Activated T-helper 17 cell treated with anti-CD3 and anti-CD28 coated beads, Interleukin-2, amount 50 U/mL, for 72 hours (primary cell): ENCODE measurements around the gene TFDP1. TPM values are rescaled to one million over a fixed set of nuclear protein-coding genes. Genes with fewer than 3 reads are reported as not detected.

Experiments used
- ATAC-seq: fragments of 150-1000 bp; cut with Tn5 transposase; replicated peaks from 2 replicates; pipeline ENCODE4 v1.10.0; 2021; ENCODE audit warnings: mild to moderate bottlenecking, moderate library complexity
- H3K27ac Mint-ChIP-seq: one replicate; pipeline ENCODE4 v1.8.0; 2022; ENCODE audit warnings: mixed read lengths
- H3K27me3 Mint-ChIP-seq: one replicate; pipeline ENCODE4 v1.8.0; 2022; ENCODE audit warnings: mixed read lengths
- H3K36me3 Mint-ChIP-seq: one replicate; pipeline ENCODE4 v1.8.0; 2022; ENCODE audit warnings: low read depth, mild to moderate bottlenecking, mixed read lengths
- H3K4me1 Mint-ChIP-seq: one replicate; pipeline ENCODE4 v1.8.0; 2022; ENCODE audit warnings: mixed read lengths
- H3K4me3 Mint-ChIP-seq: one replicate; pipeline ENCODE4 v1.8.0; 2022; ENCODE audit warnings: mild to moderate bottlenecking, mixed read lengths
- H3K9me3 Mint-ChIP-seq: one replicate; pipeline ENCODE4 v1.8.0; 2022; ENCODE audit warnings: mixed read lengths
- total RNA-seq, 2 donors: library from RNA; stranded (reverse); gene quantifications; one replicate each; pipeline ENCODE4 v1.2.3, GENCODE V29; 2022

TFDP1 gene
- total RNA-seq, 2 donors from 2014 or later, result 98.1 to 188 TPM

DNA sequence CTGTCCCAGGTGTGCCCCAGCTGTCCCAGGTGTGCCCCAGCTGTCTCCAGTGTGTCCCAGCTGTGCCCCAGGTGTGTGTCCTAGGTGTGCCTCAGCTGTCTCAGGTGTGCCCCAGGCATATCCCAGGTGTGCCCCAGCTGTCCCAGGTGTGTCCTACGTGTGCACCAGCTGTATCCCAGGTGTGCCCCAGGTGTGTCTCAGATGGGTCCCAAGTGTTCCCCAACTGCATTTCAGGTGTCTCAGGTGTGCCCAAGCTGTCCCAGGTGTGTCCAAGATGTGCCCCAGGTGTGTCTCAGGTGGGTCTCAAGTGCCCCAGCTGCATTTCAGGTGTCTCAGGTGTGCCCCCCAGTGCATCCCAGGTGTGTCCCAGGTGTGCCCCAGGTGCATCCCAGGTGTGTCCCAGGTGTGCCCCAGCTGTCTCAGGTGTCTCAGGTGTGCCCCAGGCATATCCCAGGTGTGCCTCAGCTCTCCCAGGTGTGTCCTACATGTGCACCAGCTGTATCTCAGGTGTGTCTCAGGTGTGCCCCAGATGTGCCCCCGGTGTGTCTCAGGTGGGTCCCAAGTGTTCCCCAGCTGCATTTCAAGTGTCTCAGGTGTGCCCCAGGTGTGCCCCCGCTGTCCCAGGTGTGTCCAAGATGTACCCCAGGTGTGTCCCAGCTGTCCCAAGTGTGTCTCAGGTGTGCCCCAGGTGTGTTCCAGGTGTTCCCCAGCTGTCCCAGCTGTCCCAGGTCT is 81.2 kb downstream of the TFDP1 start:
- H3K4me1 Mint-ChIP-seq, result no peaks in the 10 kb centered on the region
- no peak overlapping the region for H3K4me3 Mint-ChIP-seq
- H3K9me3 Mint-ChIP-seq, result peaks cover 9% of the 10 kb centered on the region
- no peaks in the 10 kb centered on the region for H3K36me3 Mint-ChIP-seq
- no peak for ATAC-seq
- no peak overlapping the region for H3K27ac Mint-ChIP-seq
- no peaks in the 10 kb centered on the region for H3K27me3 Mint-ChIP-seq

DNA sequence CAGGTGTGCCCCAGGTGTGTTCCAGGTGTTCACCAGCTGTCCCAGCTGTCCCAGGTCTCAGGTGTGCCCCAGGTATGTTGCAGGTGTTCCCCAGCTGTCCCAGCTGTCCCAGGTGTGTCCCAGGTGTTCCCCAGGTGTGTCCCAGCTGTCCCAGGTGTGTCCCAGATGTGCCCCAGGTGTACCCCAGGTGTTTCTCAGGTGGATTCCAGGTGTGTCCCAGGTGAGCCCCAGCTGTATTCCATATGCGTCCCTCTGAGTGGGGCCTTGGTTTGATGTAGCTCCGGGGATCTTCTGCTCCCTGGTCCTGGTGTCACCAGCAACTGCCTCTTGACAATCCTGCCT is 81.7 kb downstream of the TFDP1 start:
- no peak overlapping the region for H3K27ac Mint-ChIP-seq
- H3K4me1 Mint-ChIP-seq, result no peaks in the 10 kb centered on the region
- no peaks in the 10 kb centered on the region for H3K27me3 Mint-ChIP-seq
- H3K36me3 Mint-ChIP-seq, result no peaks in the 10 kb centered on the region
- H3K4me3 Mint-ChIP-seq, result no peak overlapping the region
- H3K9me3 Mint-ChIP-seq, result peaks cover 4% of the 10 kb centered on the region
- ATAC-seq, result no peak

DNA sequence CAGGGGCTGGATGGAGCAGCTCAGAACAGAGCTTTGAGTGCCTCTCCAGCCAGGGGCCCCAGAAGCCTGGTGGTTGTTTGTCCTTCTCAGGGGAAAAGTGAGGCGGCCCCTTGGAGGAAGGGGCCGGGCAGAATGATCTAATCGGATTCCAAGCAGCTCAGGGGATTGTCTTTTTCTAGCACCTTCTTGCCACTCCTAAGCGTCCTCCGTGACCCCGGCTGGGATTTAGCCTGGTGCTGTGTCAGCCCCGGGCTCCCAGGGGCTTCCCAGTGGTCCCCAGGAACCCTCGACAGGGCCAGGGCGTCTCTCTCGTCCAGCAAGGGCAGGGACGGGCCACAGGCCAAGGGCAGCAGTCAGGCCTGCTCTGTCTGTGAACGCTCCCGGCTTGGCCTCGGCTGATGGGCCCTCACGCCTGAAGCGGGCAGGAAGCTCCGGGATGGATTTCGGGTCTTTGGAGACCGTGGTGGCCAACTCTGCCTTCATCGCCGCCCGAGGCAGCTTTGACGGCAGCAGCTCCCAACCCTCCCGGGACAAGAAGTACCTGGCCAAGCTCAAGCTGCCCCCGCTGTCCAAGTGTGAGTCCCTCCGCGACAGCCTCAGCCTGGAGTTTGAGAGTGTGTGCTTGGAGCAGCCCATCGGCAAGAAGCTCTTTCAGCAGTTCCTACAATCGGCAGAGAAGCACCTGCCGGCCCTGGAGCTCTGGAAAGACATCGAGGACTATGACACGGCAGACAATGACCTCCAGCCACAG is 82.6 kb downstream of the TFDP1 start, which contains the start of gene GRK1:
TSS of gene GRK1 (plus strand) at position 269 of the 751 bp plus-strand sequence. CDS start at position 437, 168 bp downstream.
- H3K9me3 Mint-ChIP-seq, result no peaks in the 10 kb centered on the region
- no peak within 1 kb of the TSS for H3K4me3 Mint-ChIP-seq
- H3K36me3 Mint-ChIP-seq, result no peaks in the 10 kb centered on the region
- H3K27ac Mint-ChIP-seq, result no peak within 1 kb of the TSS
- H3K4me1 Mint-ChIP-seq, result peaks cover 1% of the 10 kb centered on the region
- no peaks in the 10 kb centered on the region for H3K27me3 Mint-ChIP-seq
- ATAC-seq, result no peak

DNA sequence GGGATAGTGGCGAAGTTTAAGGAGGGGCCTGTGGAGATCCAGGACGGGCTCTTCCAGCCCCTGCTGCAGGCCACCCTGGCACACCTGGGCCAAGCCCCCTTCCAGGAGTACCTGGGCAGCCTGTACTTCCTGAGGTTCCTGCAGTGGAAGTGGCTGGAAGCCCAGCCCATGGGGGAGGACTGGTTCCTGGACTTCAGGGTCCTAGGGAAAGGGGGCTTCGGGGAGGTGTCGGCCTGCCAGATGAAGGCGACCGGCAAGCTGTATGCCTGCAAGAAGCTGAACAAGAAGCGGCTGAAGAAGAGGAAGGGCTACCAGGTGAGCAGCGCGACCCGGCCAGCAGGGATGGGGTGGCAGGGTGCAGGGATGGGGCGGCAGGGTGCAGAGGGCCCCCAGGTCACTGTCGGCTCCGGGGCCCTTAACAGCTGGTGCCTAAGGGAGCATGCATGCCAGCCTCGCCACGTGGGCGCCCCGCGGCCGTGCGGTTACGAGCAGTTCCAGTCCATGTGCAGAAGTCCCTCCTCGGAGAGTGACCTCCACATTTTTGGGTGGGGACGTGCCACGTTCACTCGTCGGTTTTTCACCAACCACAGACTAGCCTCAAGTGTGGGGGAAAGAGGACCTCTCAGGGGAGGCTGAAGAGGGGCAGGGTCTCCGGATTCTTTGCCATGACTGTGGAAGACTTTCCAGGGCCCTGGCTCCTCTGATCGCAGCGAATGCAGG is 83.4 kb downstream of the TFDP1 start:
- Mint-ChIP-seq H3K27ac (no peak overlapping the region), H3K4me3 (no peak overlapping the region), H3K36me3 (no peaks in the 10 kb centered on the region), H3K27me3 (no peaks in the 10 kb centered on the region), H3K9me3 (no peaks in the 10 kb centered on the region), H3K4me1 (peaks cover 6% of the 10 kb centered on the region)
- ATAC-seq, result no peak

DNA sequence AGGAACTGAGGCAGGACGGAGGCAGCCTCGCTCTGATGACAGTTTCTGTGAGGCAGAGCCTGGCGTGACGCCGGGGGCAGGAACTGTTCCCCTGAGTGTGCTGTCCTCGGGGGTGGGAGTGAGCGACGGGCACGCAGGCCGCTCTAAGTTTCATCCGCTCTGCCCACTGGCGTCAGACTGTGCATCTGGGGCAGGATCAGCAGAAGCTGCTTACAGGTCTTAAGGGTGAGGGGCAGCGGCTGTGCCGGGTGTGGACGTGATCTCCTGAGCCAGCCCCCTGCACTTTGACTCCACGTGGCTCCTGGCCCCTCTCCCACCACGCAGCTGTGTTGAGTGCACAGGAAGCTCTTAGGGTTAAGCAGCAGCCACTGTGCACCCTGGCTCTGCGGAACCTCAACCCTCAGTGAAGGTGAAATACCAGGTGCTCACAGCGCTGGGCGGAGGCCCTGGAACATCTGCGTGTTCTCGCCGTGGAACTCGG is 84.0 kb downstream of the TFDP1 start:
- no peaks in the 10 kb centered on the region for H3K9me3 Mint-ChIP-seq
- H3K4me1 Mint-ChIP-seq, result peaks cover 6% of the 10 kb centered on the region
- H3K27me3 Mint-ChIP-seq, result no peaks in the 10 kb centered on the region
- H3K36me3 Mint-ChIP-seq, result no peaks in the 10 kb centered on the region
- no peak for ATAC-seq
- no peak overlapping the region for H3K4me3 Mint-ChIP-seq
- no peak overlapping the region for H3K27ac Mint-ChIP-seq

DNA sequence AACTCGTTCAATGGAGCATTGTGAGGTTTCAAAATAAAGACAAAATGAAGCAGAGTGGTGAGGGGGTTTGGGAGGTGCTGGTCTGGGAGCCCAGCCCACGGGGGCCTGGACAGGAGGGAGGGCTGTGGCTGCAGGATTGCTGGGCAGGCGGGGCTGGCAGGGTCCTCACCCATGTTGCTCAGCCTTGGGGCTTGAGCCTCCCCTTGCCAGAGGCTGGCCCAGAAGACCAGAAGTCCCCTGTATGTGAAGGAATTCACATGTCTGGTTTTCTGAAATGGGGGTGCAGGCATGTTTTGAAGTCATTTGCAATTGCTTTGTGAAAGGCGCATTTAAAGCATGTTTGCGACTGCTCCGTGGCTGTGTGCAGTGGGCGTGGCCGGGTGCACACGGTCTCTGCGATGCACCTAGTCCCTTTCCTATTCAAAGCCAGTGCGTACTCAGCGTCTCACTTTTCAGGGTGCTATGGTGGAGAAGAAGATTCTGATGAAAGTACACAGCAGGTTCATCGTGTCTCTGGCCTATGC is 84.7 kb downstream of the TFDP1 start:
- Mint-ChIP-seq H3K36me3 (no peaks in the 10 kb centered on the region), H3K4me3 (no peak overlapping the region), H3K9me3 (no peaks in the 10 kb centered on the region), H3K27ac (no peak overlapping the region), H3K4me1 (peaks cover 6% of the 10 kb centered on the region), H3K27me3 (no peaks in the 10 kb centered on the region)
- no peak for ATAC-seq

DNA sequence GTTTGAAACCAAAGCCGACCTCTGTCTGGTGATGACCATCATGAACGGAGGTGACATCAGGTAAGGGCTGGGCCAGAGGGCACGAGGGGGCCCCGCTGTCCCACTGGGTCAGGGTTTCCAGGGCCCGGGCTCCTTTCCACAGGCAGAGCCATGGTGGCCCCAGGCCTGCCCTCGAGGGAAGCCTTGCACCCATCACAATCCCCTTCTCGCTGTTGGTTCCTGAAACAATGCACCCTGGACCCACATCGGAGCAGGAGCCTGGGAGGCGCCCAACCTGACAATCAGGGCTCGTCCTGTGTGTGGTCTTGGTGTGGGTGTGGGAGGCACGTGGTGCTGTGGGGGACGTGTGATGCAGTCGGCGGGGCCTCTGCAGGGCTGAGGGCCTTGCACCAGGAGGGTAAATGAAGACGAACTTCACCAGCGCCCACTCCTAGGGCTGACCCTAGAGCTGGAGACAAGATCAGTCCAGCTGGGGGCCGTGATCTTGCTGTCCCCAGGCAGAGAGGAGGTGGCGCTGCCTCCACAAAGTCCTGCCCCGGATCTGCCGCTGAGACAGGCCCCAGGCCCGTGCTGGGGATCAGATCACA is 85.3 kb downstream of the TFDP1 start:
- Mint-ChIP-seq H3K4me1 (peaks cover 6% of the 10 kb centered on the region), H3K36me3 (no peaks in the 10 kb centered on the region), H3K9me3 (no peaks in the 10 kb centered on the region), H3K27ac (no peak overlapping the region), H3K27me3 (no peaks in the 10 kb centered on the region), H3K4me3 (no peak overlapping the region)
- ATAC-seq, result no peak

DNA sequence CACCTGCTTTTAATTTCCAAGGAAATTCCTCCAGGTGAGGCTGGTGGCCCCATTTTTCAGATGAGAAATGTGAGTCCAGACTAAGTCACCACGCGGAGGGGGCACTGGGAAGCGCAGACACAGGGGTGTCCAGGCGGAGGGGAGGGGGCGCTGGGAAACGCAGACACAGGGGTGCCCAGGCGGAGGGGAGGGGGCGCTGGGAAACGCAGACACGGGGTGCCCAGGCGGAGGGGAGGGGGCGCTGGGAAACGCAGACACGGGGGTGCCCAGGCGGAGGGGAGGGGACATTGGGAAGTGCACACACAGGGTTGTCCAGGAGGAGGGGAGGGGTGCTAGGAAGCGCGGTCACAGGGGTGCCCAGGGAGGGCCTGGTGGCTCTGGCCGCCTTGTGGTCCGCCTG is 86.0 kb downstream of the TFDP1 start:
- Mint-ChIP-seq H3K4me3 (no peak overlapping the region), H3K27ac (no peak overlapping the region), H3K9me3 (no peaks in the 10 kb centered on the region), H3K36me3 (no peaks in the 10 kb centered on the region), H3K27me3 (no peaks in the 10 kb centered on the region), H3K4me1 (peaks cover 6% of the 10 kb centered on the region)
- ATAC-seq, result no peak

DNA sequence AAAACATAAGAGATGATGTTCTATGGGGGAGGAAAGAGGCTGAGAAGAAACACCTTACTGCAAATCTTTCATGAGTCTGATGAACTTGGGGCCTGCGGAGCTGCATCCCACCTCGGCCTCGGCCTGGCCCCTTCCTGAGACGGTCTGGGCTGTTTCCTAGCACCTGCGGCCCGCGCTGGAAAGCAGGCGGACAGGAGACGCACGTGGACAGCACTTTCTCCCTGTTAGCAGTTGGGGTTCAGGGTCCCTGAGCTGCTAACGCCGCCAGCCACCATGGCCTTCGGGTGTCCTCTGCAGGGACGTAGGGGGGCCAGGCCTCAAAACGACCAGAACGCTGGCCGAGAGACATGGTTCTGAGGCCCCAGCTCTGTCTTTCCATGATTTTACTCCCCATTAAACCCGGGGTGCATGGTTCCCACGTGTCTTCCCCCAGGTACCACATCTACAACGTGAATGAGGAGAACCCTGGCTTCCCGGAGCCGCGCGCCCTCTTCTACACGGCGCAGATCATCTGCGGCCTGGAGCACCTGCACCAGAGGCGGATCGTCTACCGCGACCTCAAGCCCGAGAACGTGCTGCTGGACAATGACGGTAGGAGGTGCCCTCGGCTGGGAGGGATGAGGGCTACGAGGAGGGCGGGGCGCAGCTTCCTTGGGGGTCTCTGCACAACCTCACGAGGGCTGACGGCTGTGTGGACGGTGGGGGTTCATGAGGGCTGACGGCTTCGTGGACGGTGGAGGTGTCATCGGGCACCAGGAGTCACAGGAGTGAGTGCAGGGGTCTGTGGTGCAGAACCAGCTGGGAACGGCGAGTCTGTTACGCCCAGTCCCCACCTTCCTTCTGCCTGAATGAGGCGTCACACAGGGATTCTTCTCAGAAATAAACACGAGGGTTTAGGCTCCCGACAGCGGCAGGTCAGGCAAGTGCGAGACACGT is 86.8 kb downstream of the TFDP1 start:
- no peaks in the 10 kb centered on the region for H3K9me3 Mint-ChIP-seq
- H3K27ac Mint-ChIP-seq, result no peak overlapping the region
- H3K4me3 Mint-ChIP-seq, result no peak overlapping the region
- ATAC-seq, result no peak
- no peaks in the 10 kb centered on the region for H3K36me3 Mint-ChIP-seq
- H3K27me3 Mint-ChIP-seq, result no peaks in the 10 kb centered on the region
- H3K4me1 Mint-ChIP-seq, result peaks cover 6% of the 10 kb centered on the region

DNA sequence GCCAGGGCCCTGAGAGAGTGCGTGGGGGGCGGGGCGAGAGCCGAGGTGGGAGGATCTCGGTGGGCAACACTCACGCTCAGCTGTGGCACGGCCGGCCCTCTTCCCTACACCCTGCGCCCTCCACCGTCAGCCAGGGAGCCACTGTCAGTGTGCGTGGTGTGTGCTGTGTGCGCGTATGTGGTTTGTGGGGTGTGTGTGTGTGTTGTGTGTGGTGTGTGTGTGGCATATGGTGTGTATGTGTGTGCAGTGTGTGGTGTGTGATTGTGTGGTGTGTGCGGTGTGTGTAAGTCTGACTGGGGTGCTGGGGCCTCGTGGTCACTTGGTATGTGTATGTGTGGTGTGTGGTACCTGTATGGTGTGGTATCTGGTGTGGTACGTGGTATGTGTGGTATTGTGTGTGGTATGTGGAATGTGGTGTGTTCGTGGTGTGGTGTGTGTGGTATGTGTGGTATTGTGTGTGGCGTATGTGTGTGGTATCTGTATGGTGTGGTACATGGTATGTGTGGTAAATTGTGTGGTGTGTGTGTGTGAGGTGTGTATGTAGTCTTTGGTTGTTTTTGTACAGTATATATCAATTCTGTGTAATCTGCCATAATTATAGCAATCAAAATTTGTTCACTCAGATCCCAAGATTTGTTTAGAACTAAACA is 87.6 kb downstream of the TFDP1 start:
- no peaks in the 10 kb centered on the region for H3K9me3 Mint-ChIP-seq
- ATAC-seq, result peak; percentile 21
- H3K27ac Mint-ChIP-seq, result peak overlapping the region; percentile 10
- H3K4me1 Mint-ChIP-seq, result peaks cover 6% of the 10 kb centered on the region
- no peaks in the 10 kb centered on the region for H3K36me3 Mint-ChIP-seq
- H3K27me3 Mint-ChIP-seq, result no peaks in the 10 kb centered on the region
- no peak overlapping the region for H3K4me3 Mint-ChIP-seq
